H1 (cell line): ENCODE measurements around the gene ORC6. TPM values are rescaled to one million over a fixed set of nuclear protein-coding genes. Genes with fewer than 3 reads are reported as not detected.

Experiments used
- CTCF ChIA-PET: fragments of 300-600 bp; sonication (Branson Sonifier 250); formaldehyde crosslinking; loops from one replicate; lab custom pipeline; 2021; ENCODE audit not compliant: partially characterized antibody; lab: Charles Lee
- POLR2A ChIA-PET: fragments of 300-600 bp; sonication (Branson Sonifier 250); formaldehyde crosslinking; loops from one replicate; lab custom pipeline; 2021; ENCODE audit warnings: inconsistent platforms; ENCODE audit not compliant: partially characterized antibody; lab: Charles Lee
- DNase-seq, 2 experiments: peaks; one replicate each; pipeline versions ENCODE4 v3.0.0 to v3.0.0-alpha.2; 2010 to 2022; ENCODE audit warnings: low spot score in 2 of 2, low read depth in 1 of 2, mixed read lengths in 1 of 2
- FAIRE-seq: peaks from 2 replicates; lab custom pipeline; 2011; peaks lifted over from hg19 to GRCh38; lab: Jason Lieb, UNC
- H2AFZ ChIP-seq: 2 replicates; pipeline ENCODE4 v1.8.1; 2012; ENCODE audit warnings: low read length, inconsistent platforms
- H2AK5ac ChIP-seq: 2 replicates; pipeline ENCODE4 v1.6.1; 2013; ENCODE audit warnings: low read depth, low read length
- H2BK120ac ChIP-seq: replicated peaks from 2 replicates; pipeline ENCODE3; 2013; ENCODE audit warnings: low read depth, low read length, inconsistent platforms
- H2BK12ac ChIP-seq: 2 replicates; pipeline ENCODE4 v1.6.1; 2013; ENCODE audit warnings: low read depth, low read length
- H2BK15ac ChIP-seq: 2 replicates; pipeline ENCODE4 v1.6.1; 2013; ENCODE audit warnings: low read length
- H2BK20ac ChIP-seq: 2 replicates; pipeline ENCODE4 v1.6.1; 2013; ENCODE audit warnings: low read length
- H2BK5ac ChIP-seq: 2 replicates; pipeline ENCODE4 v1.6.1; 2013; ENCODE audit warnings: low read depth, low read length
- H3K14ac ChIP-seq: 2 replicates; pipeline ENCODE4 v1.6.1; 2013; ENCODE audit warnings: inconsistent platforms; ENCODE audit not compliant: insufficient read length
- H3K18ac ChIP-seq: 2 replicates; pipeline ENCODE4 v1.6.1; 2013; ENCODE audit warnings: low read length; ENCODE audit errors: extremely low read depth
- H3K23ac ChIP-seq: 2 replicates; pipeline ENCODE4 v1.6.1; 2013; ENCODE audit warnings: inconsistent platforms; ENCODE audit not compliant: insufficient read length
- H3K23me2 ChIP-seq: 2 replicates; pipeline ENCODE4 v1.6.1; 2013; ENCODE audit warnings: low read depth, low read length
- H3K27ac ChIP-seq: 2 replicates; pipeline ENCODE4 v1.6.1; 2011; ENCODE audit warnings: low read depth, low read length, inconsistent platforms
- H3K27me3 ChIP-seq, 4 experiments: replicated peaks in 1 of 4; 1 replicate in 1 of 4; 2 replicates in 3 of 4; pipeline versions ENCODE4 v1.6.1 to v1.8.1; 2011 to 2013; ENCODE audit warnings: low read length in 3 of 4, mild to moderate bottlenecking in 3 of 4, inconsistent platforms in 2 of 4, mixed read lengths in 2 of 4, moderate library complexity in 1 of 4; ENCODE audit not compliant: control insufficient read depth in 3 of 4, insufficient read depth in 3 of 4; ENCODE audit errors: extremely low read depth in 1 of 4
- H3K36me3 ChIP-seq, 4 experiments: 2 replicates each; pipeline versions ENCODE4 v1.6.1 to v1.8.1; 2011 to 2013; ENCODE audit warnings: mild to moderate bottlenecking in 4 of 4, low read length in 3 of 4, moderate library complexity in 2 of 4, control low read depth in 1 of 4, inconsistent platforms in 1 of 4; ENCODE audit not compliant: insufficient read depth in 4 of 4, control insufficient read depth in 2 of 4
- H3K4ac ChIP-seq: replicated peaks from 2 replicates; pipeline ENCODE3; 2013; ENCODE audit warnings: low read length, low read depth, mixed read lengths, inconsistent platforms; ENCODE audit not compliant: insufficient read length
- H3K4me1 ChIP-seq, 4 experiments: replicated peaks in 1 of 4; 1 replicate in 1 of 4; 2 replicates in 3 of 4; pipeline versions ENCODE4 v1.6.1 to v1.8.1; 2011 to 2013; ENCODE audit warnings: low read length in 3 of 4, inconsistent platforms in 2 of 4, mixed read lengths in 1 of 4; ENCODE audit not compliant: insufficient read depth in 4 of 4, control insufficient read depth in 3 of 4
- H3K4me2 ChIP-seq, 2 experiments: 2 replicates each; pipeline versions ENCODE4 v1.6.1 to v1.8.1; 2011 to 2013; ENCODE audit warnings: low read depth in 2 of 2, low read length in 2 of 2, control low read depth in 1 of 2, inconsistent platforms in 1 of 2, mild to moderate bottlenecking in 1 of 2; ENCODE audit not compliant: insufficient read depth in 1 of 2
- H3K4me3 ChIP-seq, 4 experiments: fragments of 200-600, 300-600 bp in 1 of 4; sonication (generic), shearing (Covaris generic), sonication (Bioruptor Twin) in 1 of 4; 2 replicates each; pipeline versions ENCODE4 v1.5.1 to v1.8.1; 2011 to 2016; ENCODE audit warnings: low read length in 4 of 4, low read depth in 3 of 4, control low read depth in 2 of 4, inconsistent platforms in 2 of 4, mild to moderate bottlenecking in 2 of 4, mixed read lengths in 1 of 4, moderate library complexity in 1 of 4; ENCODE audit not compliant: insufficient read depth in 2 of 4; ENCODE audit errors: extremely low read depth in 1 of 4
- H3K56ac ChIP-seq: replicated peaks from 2 replicates; pipeline ENCODE3; 2013; ENCODE audit warnings: low read depth, mild to moderate bottlenecking, mixed read lengths, low read length, inconsistent platforms; ENCODE audit not compliant: insufficient read length
- H3K79me1 ChIP-seq: 2 replicates; pipeline ENCODE4 v1.6.1; 2013; ENCODE audit warnings: low read depth, low read length, control low read depth
- H3K79me2 ChIP-seq, 2 experiments: 2 replicates each; pipeline versions ENCODE4 v1.6.1 to v1.8.1; 2012 to 2013; ENCODE audit warnings: low read length in 2 of 2, mild to moderate bottlenecking in 2 of 2, inconsistent platforms in 1 of 2; ENCODE audit not compliant: insufficient read depth in 2 of 2, control insufficient read depth in 1 of 2
- H3K9ac ChIP-seq, 4 experiments: replicated peaks in 1 of 4; 1 replicate in 1 of 4; 2 replicates in 3 of 4; pipeline versions ENCODE4 v1.6.1 to v1.8.1; 2011 to 2013; ENCODE audit warnings: low read depth in 3 of 4, low read length in 3 of 4, control low read depth in 2 of 4, mild to moderate bottlenecking in 2 of 4, moderate library complexity in 2 of 4, inconsistent platforms in 1 of 4; ENCODE audit errors: extremely low read depth in 1 of 4
- H3K9me3 ChIP-seq, 2 experiments: 2 replicates each; pipeline versions ENCODE4 v1.6.1 to v1.8.1; 2012 to 2013; ENCODE audit warnings: mild to moderate bottlenecking in 2 of 2, moderate library complexity in 2 of 2, control low read depth in 1 of 2, inconsistent platforms in 1 of 2, low read depth in 1 of 2, low read length in 1 of 2, mixed read lengths in 1 of 2; ENCODE audit not compliant: insufficient read depth in 2 of 2
- H4K20me1 ChIP-seq, 2 experiments: replicated peaks in 1 of 2; 2 replicates each; pipeline versions ENCODE3 to v1.8.1; 2011 to 2013; ENCODE audit warnings: inconsistent platforms in 2 of 2, low read length in 2 of 2, mild to moderate bottlenecking in 1 of 2; ENCODE audit not compliant: insufficient read depth in 2 of 2, control insufficient read depth in 1 of 2
- H4K5ac ChIP-seq: 2 replicates; pipeline ENCODE4 v1.6.1; 2013; ENCODE audit warnings: low read length, low read depth, mixed read lengths, inconsistent platforms; ENCODE audit not compliant: insufficient read length
- H4K8ac ChIP-seq: 2 replicates; pipeline ENCODE4 v1.8.0; 2013; ENCODE audit warnings: mild to moderate bottlenecking, moderate library complexity, low read length, inconsistent platforms; ENCODE audit not compliant: insufficient read depth; ENCODE audit errors: extremely low read depth
- H4K91ac ChIP-seq: replicated peaks from 2 replicates; pipeline ENCODE3; 2013; ENCODE audit warnings: low read length, mixed read lengths, inconsistent platforms; ENCODE audit not compliant: insufficient read length
- BRCA1 ChIP-seq: IDR thresholded peaks from 2 replicates; pipeline ENCODE4 v1.6.1; 2012; ENCODE audit warnings: low read depth, low read length, improper control_type of control experiment
- PHF8 ChIP-seq: fragments of 200-600 bp; sonication (generic); conservative IDR thresholded peaks from 2 replicates; pipeline ENCODE4 v1.7.1; 2012; ENCODE audit warnings: low read depth, mild to moderate bottlenecking, inconsistent platforms, low read length, moderate library complexity
- RBBP5 ChIP-seq: IDR thresholded peaks from 2 replicates; pipeline ENCODE4 v1.7.1; 2012; ENCODE audit warnings: low read depth, mild to moderate bottlenecking, inconsistent platforms, low read length, moderate library complexity, borderline replicate concordance
- YY1 ChIP-seq: IDR thresholded peaks from 2 replicates; pipeline ENCODE4 v1.6.1; 2011; ENCODE audit warnings: low read depth, mild to moderate bottlenecking, low read length
- WGBS, 2 experiments: shearing (Covaris generic) in 1 of 2; methylation state at CpG; one replicate each; pipeline versions ENCODE4 v1.1.6 to v1.1.7; 2013 to 2015; ENCODE audit warnings: low lambda C conversion rate in 2 of 2, mixed read lengths in 2 of 2, inconsistent platforms in 1 of 2, low coverage in 1 of 2, missing lambda C conversion rate in 1 of 2; ENCODE audit not compliant: insufficient replicate concordance in 2 of 2, insufficient coverage in 1 of 2, insufficient read length in 1 of 2; ENCODE audit errors: extremely low coverage in 1 of 2, missing lambda C conversion rate in 1 of 2; 5-methylcytosine and 5-hydroxymethylcytosine counted together
- polyA plus RNA-seq, 7 experiments: library from polyadenylated mRNA; depleted of rRNA in 3 of 7; stranded (reverse) in 5 of 7; unstranded in 2 of 7; fragments of >200 nt in 5 of 7; fragments of 200-250 nt in 2 of 7; gene quantifications; 1 replicate in 5 of 7; 2 replicates in 1 of 7; 4 replicates in 1 of 7; pipeline versions ENCODE4 v1.2.1 to v1.2.3, GENCODE V29; 2011 to 2013; ENCODE audit warnings: missing spikeins in 2 of 7, mixed read lengths in 2 of 7
- total RNA-seq: library from RNA; stranded (reverse); fragmentation: NEBNext Ultra II Directional; extraction: Animal tissue kit (Norgen Biotek cat#: 25700); gene quantifications from 2 replicates; pipeline ENCODE4 v1.2.1, GENCODE V29; 2021

ORC6 gene
- total and polyA plus RNA-seq, 2 of the 8 experiments (the other 6 are each of a cell fraction or from before 2014, with no cell fraction given): 41.8 to 67.4 TPM

DNA sequence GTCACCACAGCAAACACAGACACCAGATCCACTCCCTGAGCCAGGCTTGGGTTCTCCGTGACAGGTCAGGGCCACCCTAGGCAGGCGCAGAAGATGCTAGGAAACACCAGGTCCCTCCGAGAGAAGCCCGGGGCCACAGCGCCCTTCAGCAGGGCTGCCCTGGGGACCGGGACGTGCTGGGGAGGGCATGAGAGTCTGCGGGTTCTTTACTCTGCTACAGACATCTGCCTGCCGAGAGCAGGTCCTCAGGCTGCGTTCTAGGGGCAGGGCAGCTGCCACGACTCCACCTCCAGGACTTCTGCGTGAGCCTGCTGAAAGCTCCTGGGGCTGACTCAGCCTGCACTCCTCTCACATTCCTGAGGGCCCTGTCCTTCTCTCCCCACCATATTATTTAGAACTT is 47.2 kb downstream of the ORC6 start:
- no peaks in the 10 kb centered on the region for H3K9me3 ChIP-seq
- no peak overlapping the region for H3K9ac ChIP-seq
- no peak overlapping the region for H2BK5ac ChIP-seq
- no peak overlapping the region for H3K18ac ChIP-seq
- H3K79me2 ChIP-seq: no peaks in the 10 kb centered on the region
- ChIA-PET CTCF (interaction anchor here (0.7 to 2.0 kb wide), 4 partner anchors 9 to 65 kb away, joined by 3 to 5 read pairs (median 4); no protein-coding TSS in a partner anchor), POLR2A (interaction anchor here (1.1 kb wide), 1 partner anchor 45 kb away, joined by 3 read pairs; no protein-coding TSS in a partner anchor)
- 89% methylated on average over 12 of the region's 12 CpGs; no CpG with 5 or more reads in 1 of the 2 experiments for WGBS, 2 experiments
- no peak overlapping the region for H2BK120ac ChIP-seq
- H4K5ac ChIP-seq: no peak overlapping the region
- H3K4me2 ChIP-seq: no peak overlapping the region
- no peak overlapping the region for H2BK12ac ChIP-seq
- H3K27me3 ChIP-seq: no peaks in the 10 kb centered on the region
- H4K8ac ChIP-seq: no peak overlapping the region
- H3K23ac ChIP-seq: no peak overlapping the region
- no peak overlapping the region; the same call in 1 of the 2 replicates for H3K27ac ChIP-seq
- no peak overlapping the region for H3K14ac ChIP-seq
- no peaks in the 10 kb centered on the region for H3K36me3 ChIP-seq
- H4K91ac ChIP-seq: no peak overlapping the region
- DNase-seq: no peak
- no peaks in the 10 kb centered on the region for H3K4me1 ChIP-seq
- H2AFZ ChIP-seq: no peak overlapping the region
- H2BK15ac ChIP-seq: no peak overlapping the region
- no peak overlapping the region for H2AK5ac ChIP-seq
- H4K20me1 ChIP-seq: no peaks in the 10 kb centered on the region
- H2BK20ac ChIP-seq: no peak overlapping the region
- H3K4me3 ChIP-seq: no peak overlapping the region
- H3K23me2 ChIP-seq: no peaks in the 10 kb centered on the region
- FAIRE-seq: no peak
- no peak overlapping the region for H3K4ac ChIP-seq
- no peaks in the 10 kb centered on the region for H3K79me1 ChIP-seq
- H3K56ac ChIP-seq: no peak overlapping the region
- no peak for TF ChIP-seq PHF8
- TF ChIP-seq BRCA1: no peak
- no peak for TF ChIP-seq YY1
- TF ChIP-seq RBBP5: no peak
- TF ChIP-seq, all 59 proteins: peak for 0
